ENCODE results near the gene SPPL2C.

DNA sequence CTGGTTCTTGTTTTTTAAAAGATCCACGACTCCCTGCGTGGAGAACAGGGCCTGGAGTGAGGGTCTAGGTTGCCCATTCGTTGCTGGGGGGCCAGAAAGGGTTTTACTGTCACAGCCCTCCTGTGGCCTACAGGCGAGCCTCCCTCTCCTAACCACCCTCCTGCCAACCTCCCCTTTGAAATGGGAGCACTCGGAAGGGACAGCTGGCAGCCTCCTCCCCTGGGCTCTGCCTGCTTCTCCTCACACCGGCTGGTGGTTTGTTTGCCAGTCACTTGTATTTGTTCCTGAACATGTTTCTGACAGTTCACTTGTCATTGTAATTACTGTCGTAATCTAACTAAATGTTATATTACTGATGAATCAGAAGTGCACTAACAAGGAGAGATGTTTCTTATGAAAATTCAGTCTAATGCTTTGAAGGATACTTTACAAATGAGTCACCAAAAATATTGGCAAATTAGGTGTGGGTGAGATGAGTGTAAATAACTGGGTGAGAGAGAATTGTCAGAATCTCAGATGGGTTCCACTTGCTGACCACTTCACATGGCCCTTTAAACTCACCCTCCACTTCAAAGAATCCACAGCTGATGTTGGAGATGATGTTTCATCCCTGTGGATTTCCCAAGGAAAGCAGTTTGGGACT, 2.7 kb upstream of the SPPL2C start:
- no peak for TF ChIP-seq CTCF (CRISPR knock-in tag; IDR thresholded peaks at IDR 0.05)
- no peak for TF ChIP-seq CC2D1A (CRISPR knock-in tag; IDR thresholded peaks at IDR 0.05)
- no peak for TF ChIP-seq REST (IDR thresholded peaks at IDR 0.05; ENCODE audit: borderline replicate concordance in 1 of 2, low read depth in 1 of 2, low read length in 2 of 2)
- TF ChIP-seq DMAP1 (CRISPR knock-in tag; IDR thresholded peaks at IDR 0.05), result no peak
- TF ChIP-seq CEBPG (CRISPR knock-in tag; IDR thresholded peaks at IDR 0.05), result no peak
- TF ChIP-seq NR2F6 (IDR thresholded peaks at IDR 0.05), result no peak
- no peak for TF ChIP-seq NR2F6 (CRISPR knock-in tag; IDR thresholded peaks at IDR 0.05)
- TF ChIP-seq ZNF614 (CRISPR knock-in tag; IDR thresholded peaks at IDR 0.05; ENCODE audit: borderline replicate concordance), result no peak
- no peak for TF ChIP-seq PHF8 (CRISPR knock-in tag; IDR thresholded peaks at IDR 0.05)
- TF ChIP-seq, protein P1, sequence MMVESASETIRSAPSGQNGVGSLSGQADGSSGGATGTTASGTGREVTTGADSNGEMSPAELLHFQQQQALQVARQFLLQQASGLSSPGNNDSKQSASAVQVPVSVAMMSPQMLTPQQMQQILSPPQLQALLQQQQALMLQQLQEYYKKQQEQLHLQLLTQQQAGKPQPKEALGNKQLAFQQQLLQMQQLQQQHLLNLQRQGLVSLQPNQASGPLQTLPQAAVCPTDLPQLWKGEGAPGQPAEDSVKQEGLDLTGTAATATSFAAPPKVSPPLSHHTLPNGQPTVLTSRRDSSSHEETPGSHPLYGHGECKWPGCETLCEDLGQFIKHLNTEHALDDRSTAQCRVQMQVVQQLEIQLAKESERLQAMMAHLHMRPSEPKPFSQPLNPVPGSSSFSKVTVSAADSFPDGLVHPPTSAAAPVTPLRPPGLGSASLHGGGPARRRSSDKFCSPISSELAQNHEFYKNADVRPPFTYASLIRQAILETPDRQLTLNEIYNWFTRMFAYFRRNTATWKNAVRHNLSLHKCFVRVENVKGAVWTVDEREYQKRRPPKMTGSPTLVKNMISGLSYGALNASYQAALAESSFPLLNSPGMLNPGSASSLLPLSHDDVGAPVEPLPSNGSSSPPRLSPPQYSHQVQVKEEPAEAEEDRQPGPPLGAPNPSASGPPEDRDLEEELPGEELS (CRISPR knock-in tag; IDR thresholded peaks at IDR 0.05), result no peak
- TF ChIP-seq MXI1 (IDR thresholded peaks at IDR 0.05; ENCODE audit: borderline replicate concordance, low read depth, low read length), result no peak
- no peak for TF ChIP-seq EZH2 (conservative IDR thresholded peaks at IDR 0.05; ENCODE audit: low read depth, low read length)

Measured in HepG2 (cell line).